HG02588 (cell line): ENCODE measurements around the gene B3GLCT.

Experiments used
- ATAC-seq: cut with Tn5 transposase; IDR thresholded peaks from one replicate; pipeline ENCODE4 v1.9.1; 2021; ENCODE audit warnings: mild to moderate bottlenecking, moderate library complexity; ENCODE audit not compliant: unreplicated experiment

The B3GLCT gene

GRCh38 chr13:31221057-31221456, 21.3 kb downstream of the B3GLCT start:
- ATAC-seq = no peak

- ATAC-seq = no peak
These were observed 23.4 kb downstream of the B3GLCT start for GRCh38 chr13:31223215-31223614.

- ATAC-seq = no peak
These were observed 23.9 kb downstream of the B3GLCT start for GRCh38 chr13:31223640-31224039.

- no peak for ATAC-seq
These were observed 24.4 kb downstream of the B3GLCT start for GRCh38 chr13:31224174-31224669.

- ATAC-seq = no peak
These were observed 25.3 kb downstream of the B3GLCT start for GRCh38 chr13:31224963-31225559.

GRCh38 chr13:31225998-31226675, 26.4 kb downstream of the B3GLCT start:
- ATAC-seq = no peak

- no peak for ATAC-seq
These were observed 27.3 kb downstream of the B3GLCT start for GRCh38 chr13:31227063-31227462.

- ATAC-seq = no peak
These were observed 28.1 kb downstream of the B3GLCT start for GRCh38 chr13:31227870-31228269.

GRCh38 chr13:31234729-31235128, 35.0 kb downstream of the B3GLCT start:
- no peak for ATAC-seq

GRCh38 chr13:31236211-31236786, 36.5 kb downstream of the B3GLCT start:
- ATAC-seq = no peak

GRCh38 chr13:31240921-31241320, 41.1 kb downstream of the B3GLCT start:
- no peak for ATAC-seq

GRCh38 chr13:31242367-31242766, 42.6 kb downstream of the B3GLCT start:
- no peak for ATAC-seq

GRCh38 chr13:31242916-31243315, 43.1 kb downstream of the B3GLCT start:
- no peak for ATAC-seq

GRCh38 chr13:31245598-31246373, 46.0 kb downstream of the B3GLCT start:
- no peak for ATAC-seq

GRCh38 chr13:31246918-31247317, 47.1 kb downstream of the B3GLCT start:
- no peak for ATAC-seq

GRCh38 chr13:31248361-31248760, 48.6 kb downstream of the B3GLCT start:
- ATAC-seq = no peak

GRCh38 chr13:31248965-31249539, 49.3 kb downstream of the B3GLCT start:
- no peak for ATAC-seq

- no peak for ATAC-seq
These were observed 50.7 kb downstream of the B3GLCT start for GRCh38 chr13:31250435-31250834.

- no peak for ATAC-seq
These were observed 61.5 kb downstream of the B3GLCT start for GRCh38 chr13:31261241-31261640.

- ATAC-seq = no peak
These were observed 63.6 kb downstream of the B3GLCT start for GRCh38 chr13:31263346-31263745.

- ATAC-seq = no peak
These were observed 64.4 kb downstream of the B3GLCT start for GRCh38 chr13:31264151-31264550.
